Measurements from ENCODE around the gene FUCA2. TPM values are rescaled to one million over a fixed set of nuclear protein-coding genes. Genes with fewer than 3 reads are reported as not detected.

The FUCA2 gene
- total RNA-seq, 4 donors from 2014 or later, result 17.6 to 27.5 (median 25.8) TPM

GRCh38 chr6:143546599-143546998, 35.1 kb upstream of the FUCA2 start:
- H3K27ac ChIP-seq (replicated peaks in 1 of 4), result no peak overlapping the region
- no peaks in the 10 kb centered on the region for H3K36me3 ChIP-seq
- TF ChIP-seq POLR2AphosphoS5 (IDR thresholded peaks at IDR 0.05), result no peak
- TF ChIP-seq EP300 (IDR thresholded peaks at IDR 0.05), result no peak
- TF ChIP-seq, protein P1, sequence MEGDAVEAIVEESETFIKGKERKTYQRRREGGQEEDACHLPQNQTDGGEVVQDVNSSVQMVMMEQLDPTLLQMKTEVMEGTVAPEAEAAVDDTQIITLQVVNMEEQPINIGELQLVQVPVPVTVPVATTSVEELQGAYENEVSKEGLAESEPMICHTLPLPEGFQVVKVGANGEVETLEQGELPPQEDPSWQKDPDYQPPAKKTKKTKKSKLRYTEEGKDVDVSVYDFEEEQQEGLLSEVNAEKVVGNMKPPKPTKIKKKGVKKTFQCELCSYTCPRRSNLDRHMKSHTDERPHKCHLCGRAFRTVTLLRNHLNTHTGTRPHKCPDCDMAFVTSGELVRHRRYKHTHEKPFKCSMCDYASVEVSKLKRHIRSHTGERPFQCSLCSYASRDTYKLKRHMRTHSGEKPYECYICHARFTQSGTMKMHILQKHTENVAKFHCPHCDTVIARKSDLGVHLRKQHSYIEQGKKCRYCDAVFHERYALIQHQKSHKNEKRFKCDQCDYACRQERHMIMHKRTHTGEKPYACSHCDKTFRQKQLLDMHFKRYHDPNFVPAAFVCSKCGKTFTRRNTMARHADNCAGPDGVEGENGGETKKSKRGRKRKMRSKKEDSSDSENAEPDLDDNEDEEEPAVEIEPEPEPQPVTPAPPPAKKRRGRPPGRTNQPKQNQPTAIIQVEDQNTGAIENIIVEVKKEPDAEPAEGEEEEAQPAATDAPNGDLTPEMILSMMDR (IDR thresholded peaks at IDR 0.05), result no peak
- TF ChIP-seq POLR2A (IDR thresholded peaks at IDR 0.05; ENCODE audit: low read depth), result no peak
- no peaks in the 10 kb centered on the region for H3K4me1 ChIP-seq
- H3K9me3 ChIP-seq, result no peaks in the 10 kb centered on the region
- intact Hi-C loops (cut with DNase I), result no loop called here
- H3K27me3 ChIP-seq, result no peaks in the 10 kb centered on the region
- 97% methylated on average over 3 of the region's 3 CpGs for WGBS
- no peak for DNase-seq (ENCODE audit: extremely low spot score)
- H3K4me3 ChIP-seq, result no peak overlapping the region

DNA sequence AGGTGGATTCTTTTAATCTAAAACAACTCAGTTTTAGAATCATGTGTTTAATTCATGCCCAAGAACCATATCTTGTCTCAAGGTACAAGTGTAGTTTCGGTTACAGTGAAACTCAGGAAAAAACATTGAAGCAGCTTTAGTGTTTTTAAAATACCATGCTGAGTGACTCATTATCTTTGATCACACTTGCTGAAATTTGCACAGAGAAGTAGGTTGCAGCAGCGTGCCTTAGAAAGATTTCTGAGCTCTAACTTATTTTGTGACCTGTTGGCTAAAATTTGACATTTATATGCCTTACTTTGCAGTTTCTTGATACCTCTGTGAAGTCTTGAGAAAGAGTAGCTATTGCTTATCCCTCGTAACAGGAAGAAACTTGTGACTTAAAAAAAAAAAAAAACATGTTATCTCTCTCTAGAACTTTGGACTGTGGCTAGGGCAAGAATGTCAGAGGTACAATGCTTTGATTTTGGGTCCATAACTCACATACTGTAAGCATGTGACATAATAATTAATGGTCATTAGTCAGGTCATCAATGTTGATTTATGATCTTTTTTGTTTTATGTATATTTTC, 34.5 kb upstream of the FUCA2 start:
- no peaks in the 10 kb centered on the region for H3K9me3 ChIP-seq
- H3K36me3 ChIP-seq, result no peaks in the 10 kb centered on the region
- H3K4me3 ChIP-seq, result no peak overlapping the region
- intact Hi-C loops (cut with DNase I), result no loop called here
- no peak for DNase-seq (ENCODE audit: extremely low spot score)
- no peak for TF ChIP-seq POLR2A (IDR thresholded peaks at IDR 0.05; ENCODE audit: low read depth)
- no peak for TF ChIP-seq POLR2AphosphoS5 (IDR thresholded peaks at IDR 0.05)
- TF ChIP-seq EP300 (IDR thresholded peaks at IDR 0.05), result no peak
- TF ChIP-seq, protein P1 (IDR thresholded peaks at IDR 0.05), result no peak
- no peaks in the 10 kb centered on the region for H3K27me3 ChIP-seq
- H3K27ac ChIP-seq (replicated peaks in 1 of 4), result no peak overlapping the region
- no peaks in the 10 kb centered on the region for H3K4me1 ChIP-seq
- WGBS, result 88% methylated on average over 3 of the region's 3 CpGs

GRCh38 chr6:143545165-143545564, 33.6 kb upstream of the FUCA2 start:
- H3K9me3 ChIP-seq, result no peaks in the 10 kb centered on the region
- no peak for TF ChIP-seq POLR2A (IDR thresholded peaks at IDR 0.05; ENCODE audit: low read depth)
- H3K4me1 ChIP-seq, result no peaks in the 10 kb centered on the region
- intact Hi-C loops (cut with DNase I), result no loop called here
- H3K27me3 ChIP-seq, result no peaks in the 10 kb centered on the region
- no peak overlapping the region for H3K4me3 ChIP-seq
- WGBS, result 41% methylated on average over 2 of the region's 2 CpGs
- no peak for DNase-seq (ENCODE audit: extremely low spot score)
- no peaks in the 10 kb centered on the region for H3K36me3 ChIP-seq
- H3K27ac ChIP-seq (replicated peaks in 1 of 4), result no peak overlapping the region

DNA sequence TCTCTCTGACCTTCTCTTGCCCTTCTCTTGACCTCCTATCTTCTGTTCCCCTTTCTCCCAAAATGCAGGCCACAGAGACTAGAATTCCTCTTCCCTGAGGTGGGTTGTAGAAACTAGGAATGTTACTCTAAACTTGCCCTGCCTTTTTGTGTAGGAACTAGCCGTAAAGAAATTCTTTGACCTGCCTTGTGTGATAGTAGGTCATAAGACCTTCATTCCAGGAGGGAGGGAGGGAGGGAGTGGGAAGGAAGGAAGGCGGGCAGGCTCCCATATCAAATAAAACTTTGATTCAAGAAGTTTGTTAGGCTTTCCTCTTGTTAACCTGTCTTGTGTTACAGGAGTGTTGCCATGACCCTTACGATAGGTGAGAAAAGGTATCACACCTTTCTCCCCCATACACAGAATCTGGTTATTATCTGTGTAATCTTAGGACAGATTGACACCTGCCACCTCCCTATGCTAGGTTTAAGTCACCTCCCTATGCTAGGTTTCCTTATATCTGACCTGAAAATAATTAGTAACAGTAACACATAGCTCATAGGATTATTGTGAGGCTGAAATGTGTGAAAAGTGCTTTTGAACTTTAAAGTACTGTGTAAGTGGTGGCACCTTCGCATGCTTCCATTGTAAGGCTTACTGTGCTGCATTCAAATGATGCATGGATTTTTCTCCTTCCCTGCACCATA, 32.6 kb upstream of the FUCA2 start:
- DNase-seq (ENCODE audit: extremely low spot score), result no peak
- Histone ChIP-seq H3K9me3 (no peaks in the 10 kb centered on the region), H3K4me1 (no peaks in the 10 kb centered on the region), H3K4me3 (no peak overlapping the region), H3K36me3 (no peaks in the 10 kb centered on the region), H3K27ac (replicated peaks in 1 of 4) (no peak overlapping the region), H3K27me3 (no peaks in the 10 kb centered on the region)
- intact Hi-C loops (cut with DNase I), result no loop called here
- WGBS, result 91% methylated on average over 4 of the region's 4 CpGs
- TF ChIP-seq, protein P1 (IDR thresholded peaks at IDR 0.05), result no peak
- TF ChIP-seq POLR2A (IDR thresholded peaks at IDR 0.05; ENCODE audit: low read depth) (no peak), POLR2AphosphoS5 (IDR thresholded peaks at IDR 0.05) (no peak), EP300 (IDR thresholded peaks at IDR 0.05) (no peak)

GRCh38 chr6:143543435-143543834, 31.9 kb upstream of the FUCA2 start:
- no peak for DNase-seq (ENCODE audit: extremely low spot score)

More at GRCh38 chr6:143543435-143543834, 31.9 kb upstream of the FUCA2 start:
- TF ChIP-seq POLR2A (IDR thresholded peaks at IDR 0.05; ENCODE audit: low read depth) (no peak), POLR2AphosphoS5 (IDR thresholded peaks at IDR 0.05) (no peak), EP300 (IDR thresholded peaks at IDR 0.05) (no peak)
- TF ChIP-seq, protein P1 (IDR thresholded peaks at IDR 0.05), result no peak
- intact Hi-C loops (cut with DNase I), result no loop called here
- WGBS, result 87% methylated on average over 1 of the region's 1 CpG
- peaks cover 0 to under 1% (median 0%) of the 10 kb centered on the region in 4 donors for H3K4me1 ChIP-seq
- H3K4me3 ChIP-seq, result no peak overlapping the region
- H3K36me3 ChIP-seq, result no peaks in the 10 kb centered on the region
- no peaks in the 10 kb centered on the region for H3K27me3 ChIP-seq
- H3K9me3 ChIP-seq, result no peaks in the 10 kb centered on the region
- H3K27ac ChIP-seq (replicated peaks in 1 of 4), result no peak overlapping the region
